Cerebellar nuclear complex (tissue), 1 donor: Measurements from ENCODE around the gene FGA.

Source experiments
- DNase-seq, 2 experiments: peaks; one replicate each; lab custom pipeline; 2025; lab: John Stamatoyannopoulos, UW

The FGA gene

DNA sequence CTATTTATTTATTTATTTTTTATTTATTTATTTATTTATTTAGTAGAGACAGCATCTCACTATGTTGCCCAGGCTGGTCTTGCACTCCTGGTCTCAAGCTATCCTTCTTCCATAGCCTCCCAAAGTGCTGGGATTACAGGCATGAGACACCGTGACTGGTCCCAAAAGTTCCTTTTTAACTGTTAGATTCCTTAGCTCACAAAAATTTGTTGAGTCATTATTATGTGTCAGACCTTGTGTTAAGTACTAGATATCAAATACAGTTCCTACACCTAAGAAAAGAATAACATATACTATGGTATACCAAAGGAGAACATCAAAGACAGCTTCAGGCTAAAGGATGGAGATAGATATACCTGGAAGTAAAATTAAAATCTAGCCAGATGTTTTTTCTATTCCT lies 11.6 kb downstream of the FGA start:
- no peak for DNase-seq

DNA sequence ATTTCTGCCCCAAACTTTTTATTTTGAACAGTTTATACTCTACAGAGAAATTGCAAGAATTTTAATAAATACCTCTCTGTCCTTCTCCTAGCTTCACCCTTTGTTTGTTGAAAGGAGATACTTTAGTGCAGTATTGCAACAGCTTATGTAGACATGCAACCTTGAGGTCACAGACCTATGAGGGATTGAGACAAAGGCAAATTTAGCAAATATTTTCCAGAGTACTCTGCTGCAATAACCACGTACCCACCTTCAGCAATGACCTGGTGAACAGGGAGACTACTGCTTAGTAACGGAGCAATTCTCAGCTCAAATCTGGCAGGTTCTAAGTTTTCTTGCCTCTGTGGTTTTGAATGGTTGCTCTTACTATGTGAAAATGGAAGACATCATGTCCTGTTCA lies 13.2 kb downstream of the FGA start:
- no peak for DNase-seq

DNA sequence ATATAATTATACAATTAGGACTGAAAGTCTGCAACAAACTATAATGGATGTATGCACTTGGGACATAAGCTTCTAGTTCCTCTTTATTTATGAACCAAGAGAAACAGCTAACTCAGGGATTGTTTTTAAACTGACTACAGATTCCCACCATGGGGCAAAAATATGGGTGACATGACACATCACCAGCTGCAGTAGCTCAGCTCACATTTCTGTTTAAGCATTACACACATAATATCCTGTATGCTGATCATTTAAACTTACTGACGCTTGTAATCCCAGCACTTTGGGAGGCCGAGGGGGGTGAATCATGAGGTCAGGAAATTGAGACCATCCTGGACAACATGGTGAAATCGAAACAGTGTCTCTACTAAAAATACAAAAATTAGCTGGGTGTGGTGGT lies 16.2 kb downstream of the FGA start:
- DNase-seq = no peak

DNA sequence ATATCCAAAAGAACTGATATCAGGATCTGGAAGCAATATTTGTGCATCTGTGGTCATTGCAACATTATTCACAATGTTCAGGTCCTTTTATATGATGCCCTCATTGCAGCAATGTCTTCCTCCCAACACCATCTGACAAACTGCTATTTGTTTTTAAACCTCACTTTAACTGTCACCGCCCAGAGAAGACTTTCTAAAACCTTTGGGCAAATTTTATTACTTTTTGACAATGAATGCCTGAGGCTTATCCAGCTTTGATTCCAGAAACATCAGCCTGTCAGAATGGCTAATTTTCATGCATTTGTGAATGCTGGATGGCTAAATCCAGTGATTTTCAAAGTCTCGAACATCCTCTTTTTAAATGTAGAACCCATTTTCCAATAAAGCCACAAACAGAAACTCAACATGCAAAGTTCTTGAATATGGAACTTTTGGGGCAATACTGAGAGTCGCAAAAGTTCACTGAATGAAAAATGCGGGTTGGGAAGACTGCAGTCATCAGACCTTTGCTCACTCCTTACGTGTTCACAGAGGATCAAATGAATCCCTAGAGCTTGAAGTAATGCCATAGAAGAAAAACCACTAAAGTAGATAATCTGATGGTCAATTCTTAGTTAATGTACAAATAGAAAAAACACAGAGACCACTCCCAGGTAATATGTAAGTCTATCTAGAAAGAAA lies 17.2 kb downstream of the FGA start:
- no peak for DNase-seq

DNA sequence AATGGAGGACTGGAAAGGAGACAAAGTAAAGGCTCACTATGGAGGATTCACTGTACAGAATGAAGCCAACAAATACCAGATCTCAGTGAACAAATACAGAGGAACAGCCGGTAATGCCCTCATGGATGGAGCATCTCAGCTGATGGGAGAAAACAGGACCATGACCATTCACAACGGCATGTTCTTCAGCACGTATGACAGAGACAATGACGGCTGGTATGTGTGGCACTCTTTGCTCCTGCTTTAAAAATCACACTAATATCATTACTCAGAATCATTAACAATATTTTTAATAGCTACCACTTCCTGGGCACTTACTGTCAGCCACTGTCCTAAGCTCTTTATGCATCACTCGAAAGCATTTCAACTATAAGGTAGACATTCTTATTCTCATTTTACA lies 21.0 kb downstream of the FGA start:
- no peak for DNase-seq

DNA sequence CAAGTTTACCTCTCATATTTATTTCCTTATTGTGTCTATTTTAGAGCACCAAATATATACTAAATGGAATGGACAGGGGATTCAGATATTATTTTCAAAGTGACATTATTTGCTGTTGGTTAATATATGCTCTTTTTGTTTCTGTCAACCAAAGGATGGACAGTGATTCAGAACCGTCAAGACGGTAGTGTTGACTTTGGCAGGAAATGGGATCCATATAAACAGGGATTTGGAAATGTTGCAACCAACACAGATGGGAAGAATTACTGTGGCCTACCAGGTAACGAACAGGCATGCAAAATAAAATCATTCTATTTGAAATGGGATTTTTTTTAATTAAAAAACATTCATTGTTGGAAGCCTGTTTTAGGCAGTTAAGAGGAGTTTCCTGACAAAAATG lies 21.5 kb downstream of the FGA start:
- DNase-seq = no peak

DNA sequence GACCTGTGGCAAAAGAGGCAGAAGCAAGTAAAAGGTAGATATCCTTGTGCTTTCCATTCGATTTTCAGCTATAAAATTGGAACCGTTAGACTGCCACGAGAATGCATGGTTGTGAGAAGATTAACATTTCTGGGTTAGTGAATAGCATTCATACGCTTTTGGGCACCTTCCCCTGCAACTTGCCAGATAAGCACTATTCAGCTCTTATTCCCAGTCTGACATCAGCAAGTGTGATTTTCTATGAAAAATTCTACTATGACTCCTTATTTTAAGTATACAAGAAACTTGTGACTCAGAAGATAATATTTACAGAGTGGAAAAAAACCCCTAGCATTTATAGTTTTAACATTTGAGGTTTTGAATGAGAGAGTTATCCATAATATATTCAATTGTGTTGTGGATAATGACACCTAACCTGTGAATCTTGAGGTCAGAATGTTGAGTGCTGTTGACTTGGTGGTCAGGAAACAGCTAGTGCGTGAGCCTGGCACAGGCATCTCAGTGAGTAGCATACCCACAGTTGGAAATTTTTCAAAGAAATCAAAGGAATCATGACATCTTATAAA lies 23.8 kb downstream of the FGA start:
- DNase-seq = no peak

DNA sequence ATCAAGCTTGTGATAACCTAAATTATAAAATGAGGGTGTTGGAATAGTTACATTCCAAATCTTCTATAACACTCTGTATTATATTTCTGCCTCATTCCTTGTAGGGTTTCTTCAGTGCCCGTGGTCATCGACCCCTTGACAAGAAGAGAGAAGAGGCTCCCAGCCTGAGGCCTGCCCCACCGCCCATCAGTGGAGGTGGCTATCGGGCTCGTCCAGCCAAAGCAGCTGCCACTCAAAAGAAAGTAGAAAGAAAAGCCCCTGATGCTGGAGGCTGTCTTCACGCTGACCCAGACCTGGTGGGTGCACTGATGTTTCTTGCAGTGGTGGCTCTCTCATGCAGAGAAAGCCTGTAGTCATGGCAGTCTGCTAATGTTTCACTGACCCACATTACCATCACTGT lies 24.8 kb downstream of the FGA start:
- DNase-seq = no peak

DNA sequence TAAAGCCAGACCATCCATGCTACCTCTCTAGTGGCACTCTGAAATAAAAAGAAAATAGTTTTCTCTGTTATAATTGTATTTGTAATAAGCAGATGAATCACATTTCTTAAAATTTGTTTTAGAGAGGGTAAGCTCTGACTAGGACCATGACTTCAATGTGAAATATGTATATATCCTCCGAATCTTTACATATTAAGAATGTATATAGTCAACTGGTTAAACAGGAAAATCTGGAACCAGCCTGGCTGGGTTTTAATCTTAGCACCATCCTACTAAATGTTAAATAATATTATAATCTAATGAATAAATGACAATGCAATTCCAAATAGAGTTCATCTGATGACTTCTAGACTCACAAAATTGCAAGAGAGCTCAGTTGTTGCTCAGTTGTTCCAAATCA lies 26.2 kb downstream of the FGA start:
- no peak for DNase-seq

DNA sequence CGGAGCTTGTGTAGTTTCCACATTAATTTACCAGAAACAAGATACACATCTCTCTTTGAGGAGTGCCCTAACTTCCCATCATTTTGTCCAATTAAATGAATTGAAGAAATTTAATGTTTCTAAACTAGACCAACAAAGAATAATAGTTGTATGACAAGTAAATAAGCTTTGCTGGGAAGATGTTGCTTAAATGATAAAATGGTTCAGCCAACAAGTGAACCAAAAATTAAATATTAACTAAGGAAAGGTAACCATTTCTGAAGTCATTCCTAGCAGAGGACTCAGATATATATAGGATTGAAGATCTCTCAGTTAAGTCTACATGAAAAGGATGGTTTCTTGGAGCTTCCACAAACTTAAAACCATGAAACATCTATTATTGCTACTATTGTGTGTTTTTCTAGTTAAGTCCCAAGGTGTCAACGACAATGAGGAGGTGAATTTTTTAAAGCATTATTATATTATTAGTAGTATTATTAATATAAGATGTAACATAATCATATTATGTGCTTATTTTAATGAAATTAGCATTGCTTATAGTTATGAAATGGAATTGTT lies 27.8 kb downstream of the FGA start, which contains the start of gene FGB:
Gene FGB (plus strand): TSS at position 315 of the 558 bp plus-strand sequence. CDS start 8 bp downstream, at position 323.
- no peak for DNase-seq

DNA sequence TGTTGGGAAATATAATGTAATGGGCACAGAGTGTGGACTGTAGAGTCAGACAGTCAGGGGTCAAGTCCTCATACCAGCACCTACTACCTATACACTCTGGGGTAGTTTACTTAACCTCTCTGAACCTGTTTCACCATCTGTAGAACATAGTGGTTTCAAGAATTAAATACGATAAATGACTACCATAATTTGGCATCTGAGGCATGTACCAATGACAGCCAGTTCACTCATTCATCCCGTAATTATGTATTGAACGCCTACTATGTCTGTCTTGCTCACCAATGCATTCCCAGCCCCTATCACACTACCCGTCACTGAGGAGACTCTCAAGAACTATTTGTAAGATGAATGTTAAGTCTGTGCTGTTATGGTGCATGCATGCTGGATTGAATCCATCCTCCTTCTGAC lies 29.7 kb downstream of the FGA start:
- DNase-seq = no peak

DNA sequence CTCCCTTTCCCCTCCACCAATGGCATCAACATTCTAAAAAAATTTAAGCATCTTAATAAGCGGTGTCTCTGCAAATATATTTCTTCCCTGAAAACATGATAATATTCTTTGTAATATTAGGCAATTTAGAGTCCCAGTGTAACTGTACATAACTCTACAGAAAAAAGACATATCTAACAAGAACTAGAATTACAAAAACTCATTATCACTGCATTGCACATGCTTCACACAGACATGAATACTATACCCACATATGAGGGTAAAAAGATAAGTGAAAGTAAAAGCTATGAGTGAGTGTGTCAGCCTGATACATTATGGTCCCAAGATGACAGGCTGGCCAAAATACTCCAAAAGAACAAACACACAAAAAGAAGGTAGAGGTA lies 30.1 kb downstream of the FGA start:
- DNase-seq = no peak

DNA sequence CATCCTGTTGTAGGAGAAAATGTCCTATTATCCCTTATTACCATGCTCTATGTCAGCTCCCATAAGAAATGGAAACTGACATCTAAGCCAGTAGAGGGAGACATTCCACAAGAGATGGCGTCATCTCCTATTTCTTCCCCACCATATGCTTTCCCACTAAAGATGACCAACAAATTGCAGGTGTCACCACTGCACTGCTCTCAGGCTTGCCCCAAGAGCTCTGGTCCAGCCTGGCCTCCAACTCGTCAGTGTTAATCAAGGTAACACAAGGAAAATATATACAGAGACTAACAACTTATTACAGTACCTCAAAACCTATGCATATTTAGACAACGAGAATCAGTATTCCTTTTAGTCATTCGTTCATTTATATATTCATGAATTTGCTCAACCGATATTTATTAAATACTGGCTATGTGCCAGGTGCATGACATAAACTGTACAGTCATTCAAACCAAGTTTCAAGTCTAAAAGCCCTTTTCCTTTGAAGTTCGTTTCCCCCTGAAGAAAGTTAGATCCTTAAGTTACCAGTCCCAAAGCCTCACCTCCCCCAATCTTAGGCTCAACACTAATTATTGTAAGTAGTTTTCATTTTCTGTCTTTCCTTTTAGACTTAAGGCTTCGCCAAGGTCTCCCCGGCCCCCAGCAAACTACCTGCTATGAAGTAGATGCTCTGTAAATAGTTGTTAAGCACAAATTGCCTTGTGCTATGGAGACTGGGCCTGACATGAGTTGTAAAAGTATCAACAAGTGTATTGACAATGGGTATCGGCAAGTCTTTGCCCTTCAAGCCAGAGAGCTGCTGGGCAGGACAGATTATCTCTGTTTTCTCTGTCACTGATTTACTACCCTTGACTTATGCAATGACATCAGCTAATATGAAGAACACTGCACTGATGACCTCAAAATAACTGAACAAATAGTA lies 30.8 kb downstream of the FGA start:
- DNase-seq = no peak

DNA sequence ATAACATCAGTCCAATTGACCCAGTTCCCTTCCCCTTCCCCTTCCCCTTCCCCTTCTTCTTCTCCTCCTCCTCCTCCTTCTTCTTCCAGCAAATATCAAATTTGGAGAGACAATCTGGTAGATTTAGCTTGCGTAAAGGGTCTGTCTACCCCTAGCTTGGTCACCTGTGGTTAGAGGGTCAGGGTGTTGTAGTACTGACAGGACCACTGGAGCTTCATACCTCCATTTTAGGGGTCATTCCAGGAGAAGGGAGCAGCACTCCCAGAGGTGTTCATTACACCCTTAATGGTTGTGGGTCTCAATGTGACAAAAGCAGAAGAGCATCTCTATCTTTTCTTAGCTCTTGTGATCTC lies 31.4 kb downstream of the FGA start:
- no peak for DNase-seq

DNA sequence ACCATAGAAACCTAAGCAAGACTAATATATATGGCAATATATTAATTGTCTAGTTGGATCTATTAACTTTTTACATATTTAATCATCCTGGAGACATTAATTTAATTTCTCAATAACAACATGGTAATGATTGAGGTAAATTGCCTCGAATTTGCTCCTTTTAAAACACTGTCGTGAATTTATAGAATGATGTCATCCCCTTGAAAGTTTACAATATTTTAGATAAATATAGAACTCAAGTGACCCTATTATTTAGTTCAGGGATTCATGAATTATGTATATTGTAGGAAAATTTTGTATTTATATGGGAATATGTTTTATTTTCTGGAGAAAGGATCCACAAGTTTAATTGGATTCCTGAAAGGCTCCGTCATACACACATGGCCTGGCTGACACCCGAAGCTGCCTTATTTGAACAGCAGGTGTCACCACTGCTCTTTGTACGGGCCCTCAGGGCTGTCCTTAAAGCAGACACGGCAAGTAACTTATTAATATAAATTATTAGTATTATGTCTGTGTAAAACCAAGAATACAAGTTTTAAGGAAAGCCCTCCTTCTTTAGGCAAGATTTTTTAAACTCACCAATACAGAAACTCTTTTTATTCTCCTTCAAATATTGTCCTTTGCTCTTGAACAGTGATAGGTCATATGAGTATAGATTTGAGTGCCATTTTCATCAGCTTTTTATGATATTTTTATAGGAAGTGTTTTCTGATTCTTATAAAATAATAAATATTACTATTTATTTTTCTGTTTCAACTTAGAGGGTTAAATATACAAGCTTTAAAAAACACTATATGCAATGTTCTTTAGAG lies 38.5 kb downstream of the FGA start:
- peak; percentile 4 to 43 for DNase-seq

DNA sequence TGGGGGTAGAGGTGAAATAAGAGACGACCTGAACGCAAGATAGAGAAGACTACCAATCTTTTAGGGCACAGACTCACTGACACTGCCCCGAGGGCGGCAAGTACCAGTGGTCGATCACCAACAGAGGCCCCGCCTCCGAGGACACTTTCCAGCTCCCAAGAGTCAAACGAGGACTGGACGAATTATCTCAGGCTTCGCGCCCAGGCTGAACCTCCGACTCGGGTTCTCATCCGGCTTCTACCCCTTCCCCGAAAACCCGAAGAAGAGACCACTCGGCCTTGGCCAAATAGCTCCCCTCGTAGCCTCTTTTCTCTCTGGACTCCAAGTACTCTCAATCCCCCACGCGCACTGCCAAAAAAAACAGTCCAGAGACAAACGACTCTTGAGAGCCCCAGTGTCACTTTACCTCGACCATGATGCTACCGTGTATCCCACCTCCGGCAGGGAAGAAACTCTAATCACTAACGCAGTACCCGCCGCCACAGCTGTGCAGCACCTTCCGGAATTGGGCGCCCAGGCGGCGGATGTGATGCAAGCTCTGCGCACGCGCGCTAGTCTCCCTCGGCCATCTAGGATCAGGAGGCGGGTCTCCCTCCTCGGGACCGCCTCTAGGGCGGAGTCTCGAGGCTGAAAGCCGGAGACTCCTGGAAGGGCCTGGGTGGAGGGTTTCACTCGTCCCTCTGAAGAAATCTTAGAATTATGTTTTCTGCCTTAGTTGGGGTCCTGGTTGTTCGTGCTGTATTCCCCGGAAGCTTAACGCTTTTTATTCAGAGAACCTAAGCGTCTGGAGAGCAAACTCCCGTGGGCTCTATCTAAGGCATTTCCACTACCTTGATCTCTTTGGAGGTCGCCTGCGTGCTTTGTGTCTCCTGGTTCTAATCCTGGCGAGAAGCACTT lies 40.4 kb downstream of the FGA start, which contains the start of gene PLRG1:
Gene PLRG1 (minus strand): TSS at position 507 of the 897 bp plus-strand sequence. CDS start 92 bp downstream, at position 415.
- DNase-seq = peak; percentile 55 to 81

DNA sequence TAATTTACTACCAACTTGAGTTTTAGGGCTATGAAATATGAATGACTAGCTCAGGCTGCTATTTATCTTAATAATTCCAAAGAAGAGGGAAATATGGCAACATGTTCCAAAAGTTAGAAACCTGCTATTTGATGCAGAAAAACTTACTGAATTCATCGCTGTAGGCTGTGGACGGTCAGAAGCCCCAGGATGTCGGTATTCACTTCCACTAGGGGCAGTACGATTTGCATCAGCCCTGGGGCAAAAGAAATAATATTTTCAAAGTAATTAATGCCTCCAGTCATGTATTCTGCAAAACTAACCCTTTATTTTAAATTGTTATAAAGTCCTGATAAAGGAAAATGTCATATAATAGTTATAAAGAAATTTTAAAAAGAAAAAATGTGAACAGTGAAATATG lies 44.9 kb downstream of the FGA start:
- no peak for DNase-seq

DNA sequence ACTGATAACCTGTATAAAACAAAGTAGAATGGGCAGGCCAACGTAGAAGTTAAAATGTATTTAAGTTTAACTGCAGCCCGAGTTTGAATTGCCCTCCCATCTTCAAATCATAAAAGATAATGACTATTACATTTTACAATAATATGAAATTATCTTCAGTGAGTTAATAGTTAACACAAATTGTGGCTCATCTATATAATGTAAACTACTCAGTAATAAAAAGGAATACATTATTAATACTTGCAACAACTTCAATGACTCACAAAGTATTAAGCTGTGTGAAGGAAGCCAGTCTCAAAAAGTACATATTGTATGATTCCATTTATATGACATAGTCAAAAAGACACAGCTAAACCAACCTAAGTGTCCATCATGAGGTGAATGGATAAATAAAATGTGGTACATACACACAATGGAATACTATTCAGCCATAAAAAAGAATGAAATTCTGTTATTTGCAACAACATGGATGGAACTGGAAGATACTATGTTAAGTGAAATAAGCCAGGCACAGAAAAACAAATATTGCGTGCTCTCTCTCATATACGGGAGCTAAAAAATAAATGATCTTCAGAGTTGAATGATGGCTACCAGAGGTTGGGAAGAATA lies 48.2 kb downstream of the FGA start:
- DNase-seq = no peak
